Activated T-helper 17 cell treated with anti-CD3 and anti-CD28 coated beads, Interleukin-2, amount 50 U/mL, for 72 hours (primary cell): ENCODE results near the gene ARHGAP15. TPM values are rescaled to one million over a fixed set of nuclear protein-coding genes. Genes with fewer than 3 reads are reported as not detected.
A peak's percentile ranks its signal among the peaks of the same experiment; 100 is the strongest.

Source experiments
- ATAC-seq: fragments of 150-1000 bp; cut with Tn5 transposase; replicated peaks from 2 replicates; pipeline ENCODE4 v1.10.0; 2021; ENCODE audit warnings: mild to moderate bottlenecking, moderate library complexity
- H3K27ac Mint-ChIP-seq: one replicate; pipeline ENCODE4 v1.8.0; 2022; ENCODE audit warnings: mixed read lengths
- H3K27me3 Mint-ChIP-seq: one replicate; pipeline ENCODE4 v1.8.0; 2022; ENCODE audit warnings: mixed read lengths
- H3K36me3 Mint-ChIP-seq: one replicate; pipeline ENCODE4 v1.8.0; 2022; ENCODE audit warnings: low read depth, mild to moderate bottlenecking, mixed read lengths
- H3K4me1 Mint-ChIP-seq: one replicate; pipeline ENCODE4 v1.8.0; 2022; ENCODE audit warnings: mixed read lengths
- H3K4me3 Mint-ChIP-seq: one replicate; pipeline ENCODE4 v1.8.0; 2022; ENCODE audit warnings: mild to moderate bottlenecking, mixed read lengths
- H3K9me3 Mint-ChIP-seq: one replicate; pipeline ENCODE4 v1.8.0; 2022; ENCODE audit warnings: mixed read lengths
- total RNA-seq, 2 donors: library from RNA; stranded (reverse); gene quantifications; one replicate each; pipeline ENCODE4 v1.2.3, GENCODE V29; 2022

Gene ARHGAP15
- total RNA-seq, 2 donors from 2014 or later, result 93.3 to 98.3 TPM

GRCh38 chr2:143399631-143400069 lies 270.4 kb downstream of the ARHGAP15 start:
- Mint-ChIP-seq H3K4me1 (peaks cover 31% of the 10 kb centered on the region), H3K36me3 (no peaks in the 10 kb centered on the region), H3K4me3 (no peak overlapping the region), H3K27ac (no peak overlapping the region), H3K27me3 (no peaks in the 10 kb centered on the region), H3K9me3 (no peaks in the 10 kb centered on the region)
- ATAC-seq, result no peak

GRCh38 chr2:143401861-143402260 lies 272.6 kb downstream of the ARHGAP15 start:
- ATAC-seq, result no peak
- no peaks in the 10 kb centered on the region for H3K36me3 Mint-ChIP-seq
- H3K4me1 Mint-ChIP-seq, result peaks cover 28% of the 10 kb centered on the region
- H3K9me3 Mint-ChIP-seq, result no peaks in the 10 kb centered on the region
- H3K27me3 Mint-ChIP-seq, result no peaks in the 10 kb centered on the region
- H3K4me3 Mint-ChIP-seq, result no peak overlapping the region
- no peak overlapping the region for H3K27ac Mint-ChIP-seq

- no peaks in the 10 kb centered on the region for H3K36me3 Mint-ChIP-seq
- no peaks in the 10 kb centered on the region for H3K27me3 Mint-ChIP-seq
- H3K4me3 Mint-ChIP-seq, result no peak overlapping the region
- peaks cover 30% of the 10 kb centered on the region for H3K4me1 Mint-ChIP-seq
- no peak for ATAC-seq
- H3K27ac Mint-ChIP-seq, result no peak overlapping the region
- no peaks in the 10 kb centered on the region for H3K9me3 Mint-ChIP-seq
Observed at GRCh38 chr2:143402451-143402850, 273.2 kb downstream of the ARHGAP15 start.

GRCh38 chr2:143410082-143410897 lies 281.1 kb downstream of the ARHGAP15 start:
- H3K36me3 Mint-ChIP-seq, result peaks cover 7% of the 10 kb centered on the region
- H3K9me3 Mint-ChIP-seq, result no peaks in the 10 kb centered on the region
- H3K27ac Mint-ChIP-seq, result peak overlapping the region; percentile 85
- peak overlapping the region; percentile 27 for H3K4me3 Mint-ChIP-seq
- H3K27me3 Mint-ChIP-seq, result no peaks in the 10 kb centered on the region
- peak; percentile 67 for ATAC-seq
- H3K4me1 Mint-ChIP-seq, result peaks cover 28% of the 10 kb centered on the region

GRCh38 chr2:143415571-143415970 lies 286.4 kb downstream of the ARHGAP15 start:
- Mint-ChIP-seq H3K27ac (no peak overlapping the region), H3K9me3 (no peaks in the 10 kb centered on the region), H3K4me1 (peaks cover 32% of the 10 kb centered on the region), H3K27me3 (no peaks in the 10 kb centered on the region), H3K4me3 (no peak overlapping the region), H3K36me3 (peaks cover 3% of the 10 kb centered on the region)
- no peak for ATAC-seq

- peaks cover 34% of the 10 kb centered on the region for H3K4me1 Mint-ChIP-seq
- H3K9me3 Mint-ChIP-seq, result no peaks in the 10 kb centered on the region
- no peaks in the 10 kb centered on the region for H3K27me3 Mint-ChIP-seq
- ATAC-seq, result peak; percentile 65
- no peak overlapping the region for H3K27ac Mint-ChIP-seq
- H3K36me3 Mint-ChIP-seq, result no peaks in the 10 kb centered on the region
- H3K4me3 Mint-ChIP-seq, result peak overlapping the region; percentile 4
Observed at GRCh38 chr2:143417428-143417827, 288.2 kb downstream of the ARHGAP15 start.

GRCh38 chr2:143420313-143420712 lies 291.1 kb downstream of the ARHGAP15 start:
- Mint-ChIP-seq H3K27me3 (no peaks in the 10 kb centered on the region), H3K4me3 (peak overlapping the region; percentile 30), H3K36me3 (no peaks in the 10 kb centered on the region), H3K27ac (peak overlapping the region; percentile 71), H3K4me1 (peaks cover 49% of the 10 kb centered on the region), H3K9me3 (no peaks in the 10 kb centered on the region)
- ATAC-seq, result peak; percentile 83

GRCh38 chr2:143422681-143423080 lies 293.5 kb downstream of the ARHGAP15 start:
- Mint-ChIP-seq H3K4me1 (peaks cover 40% of the 10 kb centered on the region), H3K27me3 (no peaks in the 10 kb centered on the region), H3K36me3 (peaks cover 5% of the 10 kb centered on the region), H3K27ac (peak overlapping the region; percentile 68), H3K4me3 (peak overlapping the region; percentile 7), H3K9me3 (no peaks in the 10 kb centered on the region)
- ATAC-seq, result peak; percentile 47

- H3K27me3 Mint-ChIP-seq, result no peaks in the 10 kb centered on the region
- H3K27ac Mint-ChIP-seq, result peak overlapping the region; percentile 3
- no peak for ATAC-seq
- H3K9me3 Mint-ChIP-seq, result no peaks in the 10 kb centered on the region
- peaks cover 40% of the 10 kb centered on the region for H3K4me1 Mint-ChIP-seq
- H3K36me3 Mint-ChIP-seq, result peaks cover 5% of the 10 kb centered on the region
- no peak overlapping the region for H3K4me3 Mint-ChIP-seq
Observed at GRCh38 chr2:143425896-143426295, 296.7 kb downstream of the ARHGAP15 start.

GRCh38 chr2:143426296-143426695 lies 297.1 kb downstream of the ARHGAP15 start:
- no peak overlapping the region for H3K4me3 Mint-ChIP-seq
- H3K27me3 Mint-ChIP-seq, result no peaks in the 10 kb centered on the region
- ATAC-seq, result peak; percentile 75
- peak overlapping the region; percentile 25 for H3K27ac Mint-ChIP-seq
- no peaks in the 10 kb centered on the region for H3K9me3 Mint-ChIP-seq
- peaks cover 5% of the 10 kb centered on the region for H3K36me3 Mint-ChIP-seq
- peaks cover 40% of the 10 kb centered on the region for H3K4me1 Mint-ChIP-seq

- no peaks in the 10 kb centered on the region for H3K27me3 Mint-ChIP-seq
- peak; percentile 85 for ATAC-seq
- H3K4me1 Mint-ChIP-seq, result peaks cover 28% of the 10 kb centered on the region
- peaks cover 5% of the 10 kb centered on the region for H3K36me3 Mint-ChIP-seq
- H3K4me3 Mint-ChIP-seq, result no peak overlapping the region
- H3K9me3 Mint-ChIP-seq, result no peaks in the 10 kb centered on the region
- peak overlapping the region; percentile 25 for H3K27ac Mint-ChIP-seq
Observed at GRCh38 chr2:143428700-143429099, 299.5 kb downstream of the ARHGAP15 start.

- H3K4me3 Mint-ChIP-seq, result no peak overlapping the region
- H3K36me3 Mint-ChIP-seq, result peaks cover 7% of the 10 kb centered on the region
Observed at GRCh38 chr2:143429932-143430679, 300.9 kb downstream of the ARHGAP15 start.

GRCh38 chr2:143431316-143431715 lies 302.1 kb downstream of the ARHGAP15 start:
- Mint-ChIP-seq H3K36me3 (peaks cover 13% of the 10 kb centered on the region), H3K4me3 (no peak overlapping the region), H3K9me3 (no peaks in the 10 kb centered on the region), H3K4me1 (peaks cover 21% of the 10 kb centered on the region), H3K27ac (peak overlapping the region; percentile 14), H3K27me3 (no peaks in the 10 kb centered on the region)
- no peak for ATAC-seq

More at GRCh38 chr2:143429932-143430679, 300.9 kb downstream of the ARHGAP15 start:
- Mint-ChIP-seq H3K27me3 (no peaks in the 10 kb centered on the region), H3K27ac (no peak overlapping the region), H3K9me3 (no peaks in the 10 kb centered on the region), H3K4me1 (peaks cover 25% of the 10 kb centered on the region)
- ATAC-seq, result no peak

- ATAC-seq, result no peak
- H3K4me1 Mint-ChIP-seq, result peaks cover 16% of the 10 kb centered on the region
Observed at GRCh38 chr2:143433251-143433650, 304.0 kb downstream of the ARHGAP15 start.

GRCh38 chr2:143433840-143434239 lies 304.6 kb downstream of the ARHGAP15 start:
- no peak overlapping the region for H3K4me3 Mint-ChIP-seq
- H3K27me3 Mint-ChIP-seq, result no peaks in the 10 kb centered on the region
- ATAC-seq, result no peak
- H3K27ac Mint-ChIP-seq, result no peak overlapping the region
- H3K4me1 Mint-ChIP-seq, result peaks cover 13% of the 10 kb centered on the region
- H3K9me3 Mint-ChIP-seq, result no peaks in the 10 kb centered on the region
- H3K36me3 Mint-ChIP-seq, result peaks cover 37% of the 10 kb centered on the region

More at GRCh38 chr2:143433251-143433650, 304.0 kb downstream of the ARHGAP15 start:
- Mint-ChIP-seq H3K36me3 (peaks cover 31% of the 10 kb centered on the region), H3K9me3 (no peaks in the 10 kb centered on the region), H3K27ac (peak overlapping the region; percentile 5), H3K4me3 (no peak overlapping the region), H3K27me3 (no peaks in the 10 kb centered on the region)
